HepG2 (cell line): ENCODE results near the gene DNAJB5.

Source experiments
- ATF3 ChIP-seq: sonication (generic); formaldehyde crosslinking; IDR thresholded peaks from 2 replicates; pipeline ENCODE4 v1.4.0; 2020; ENCODE audit warnings: missing genetic modification reagents
- CREB1 ChIP-seq, 2 experiments: fragments of 450-650 bp in 1 of 2; IDR thresholded peaks; 2 replicates each; pipeline ENCODE4 v1.6.1; 2016 to 2017; ENCODE audit warnings: control low read depth in 1 of 2, mild to moderate bottlenecking in 1 of 2, missing compliant biosample characterization in 1 of 2, missing genetic modification characterization in 1 of 2
- CTCF ChIP-seq: sonication (generic); formaldehyde crosslinking; IDR thresholded peaks from 2 replicates; pipeline ENCODE4 v1.5.0; 2020; ENCODE audit warnings: mild to moderate bottlenecking, missing genetic modification reagents, moderate library complexity
- FOXA1 ChIP-seq, 2 experiments: fragments of 450-650 bp in 1 of 2; sonication (generic) in 1 of 2; formaldehyde crosslinking in 1 of 2; IDR thresholded peaks; 2 replicates each; pipeline versions ENCODE4 v1.4.0 to v1.6.1; 2016 to 2020; ENCODE audit warnings: missing genetic modification reagents in 1 of 2
- HOXA7 ChIP-seq: sonication (generic); formaldehyde crosslinking; IDR thresholded peaks from 2 replicates; pipeline ENCODE4 v1.8.1; 2022; ENCODE audit warnings: mild to moderate bottlenecking, missing genetic modification reagents, moderate library complexity
- JUND ChIP-seq: sonication (generic); formaldehyde crosslinking; IDR thresholded peaks from 2 replicates; pipeline ENCODE4 v1.8.0; 2022; ENCODE audit warnings: mild to moderate bottlenecking, missing genetic modification reagents
- NCOA1 ChIP-seq: sonication (generic); formaldehyde crosslinking; IDR thresholded peaks from 2 replicates; pipeline ENCODE4 v1.9.0; 2021; ENCODE audit warnings: missing genetic modification reagents
- POLR2AphosphoS2 ChIP-seq: IDR thresholded peaks from 2 replicates; pipeline ENCODE4 v1.6.1; 2011; ENCODE audit warnings: low read depth, low read length, improper control_type of control experiment
- SMARCE1 ChIP-seq: fragments of 450-650 bp; IDR thresholded peaks from 2 replicates; pipeline ENCODE4 v1.6.1; 2017; ENCODE audit warnings: borderline replicate concordance
- TCF7 ChIP-seq: sonication (generic); IDR thresholded peaks from 2 replicates; pipeline ENCODE4 v1.6.1; 2016; ENCODE audit warnings: antibody characterized with exemption, low read depth
- TCF7L2 ChIP-seq: IDR thresholded peaks from 2 replicates; pipeline ENCODE4 v1.6.1; 2011; ENCODE audit warnings: mild to moderate bottlenecking, low read depth, low read length, moderate library complexity
- ZBTB43 ChIP-seq: sonication (generic); formaldehyde crosslinking; conservative IDR thresholded peaks from 2 replicates; pipeline ENCODE4 v1.4.0; 2020; ENCODE audit warnings: missing genetic modification reagents

GRCh38 chr9:34994900-34995669 is 5.5 kb downstream of the DNAJB5 start:
- TF ChIP-seq CTCF (CRISPR knock-in tag) (no peak), NCOA1 (CRISPR knock-in tag) (no peak), ZBTB43 (CRISPR knock-in tag) (no peak), FOXA1 (IDR thresholded peaks at IDR 0.05) (no peak), FOXA1 (CRISPR knock-in tag; IDR thresholded peaks at IDR 0.05) (no peak), CREB1 (IDR thresholded peaks at IDR 0.05) (no peak), CREB1 (CRISPR knock-in tag; IDR thresholded peaks at IDR 0.05) (no peak), ATF3 (CRISPR knock-in tag) (no peak), JUND (no peak), SMARCE1 (no peak), POLR2AphosphoS2 (no peak), HOXA7 (CRISPR knock-in tag) (no peak), TCF7L2 (no peak), TCF7 (no peak)
